ENCODE measurements around the gene VOPP1. TPM values are rescaled to one million over a fixed set of nuclear protein-coding genes. Genes with fewer than 3 reads are reported as not detected.
A peak's percentile ranks its signal among the peaks of the same experiment; 100 is the strongest.

VOPP1 gene
- total and polyA plus RNA-seq, 9 of the 15 experiments (the other 6 are each of a cell fraction or from before 2014, with no cell fraction given), result 8.2 to 45.8 (median 31.2) TPM

- TF ChIP-seq U2AF2 (optimal IDR thresholded peaks at IDR 0.05; ENCODE audit: low read depth, low read length) (no peak), CLOCK (CRISPR knock-in tag; IDR thresholded peaks at IDR 0.05; ENCODE audit: borderline replicate concordance) (no peak), SUPT5H (IDR thresholded peaks at IDR 0.05) (peak; percentile 63; the same call in 1 of the 2 replicates), HNRNPL (IDR thresholded peaks at IDR 0.05; ENCODE audit: low read depth, low read length) (0 out of 2 replicates have a peak, but pooled peaks have one; percentile 28), SMARCE1 (IDR thresholded peaks at IDR 0.05) (peak; percentile 32; the same call in 1 of the 2 replicates), GABPA (tag; conservative IDR thresholded peaks at IDR 0.05; ENCODE audit: low read depth) (peak; percentile 56; the same call in 1 of the 2 replicates), TBP (optimal IDR thresholded peaks at IDR 0.05; ENCODE audit: low read depth, low read length) (peak; percentile 35), HES1 (IDR thresholded peaks at IDR 0.05; ENCODE audit: low read depth) (no peak), L3MBTL2 (IDR thresholded peaks at IDR 0.05) (peak; percentile 86), ZNF780A (CRISPR knock-in tag; IDR thresholded peaks at IDR 0.05) (no peak), CREB3L1 (IDR thresholded peaks at IDR 0.05; ENCODE audit: borderline replicate concordance, low read depth) (peak; percentile 24; the same call in 1 of the 2 replicates), SRSF9 (IDR thresholded peaks at IDR 0.05; ENCODE audit: borderline replicate concordance, low read depth, low read length) (no peak), ELF2 (CRISPR knock-in tag; IDR thresholded peaks at IDR 0.05) (0 out of 2 replicates have a peak, but pooled peaks have one; percentile 34), ZNF584 (CRISPR knock-in tag; IDR thresholded peaks at IDR 0.05; ENCODE audit: low read depth) (no peak), ZBTB17 (CRISPR knock-in tag; IDR thresholded peaks at IDR 0.05) (0 out of 2 replicates have a peak, but pooled peaks have one; percentile 19), POLR2A (conservative IDR thresholded peaks at IDR 0.05) (peak; percentile 59; the same call in 1 of the 2 replicates), MYC (IDR thresholded peaks at IDR 0.05; ENCODE audit: low read depth, low read length) (0 out of 2 replicates have a peak, but pooled peaks have one; percentile 8), MYC (CRISPR knock-in tag; IDR thresholded peaks at IDR 0.05; ENCODE audit: borderline replicate concordance, low read depth) (no peak), HDAC1 (IDR thresholded peaks at IDR 0.05) (peak in 1 of 2 experiments; percentile 52; a peak in 2 of 4 replicates)
Observed at GRCh38 chr7:55571511-55572377, 558 bp downstream of the VOPP1 start (continued).
